ENCODE data around the gene ATXN1.
"Not testable (repeated sequence)": the region's sequence is repeated elsewhere in the genome, so short reads cannot be mapped to it uniquely, and the experiment has no call there.

ATXN1 gene

DNA sequence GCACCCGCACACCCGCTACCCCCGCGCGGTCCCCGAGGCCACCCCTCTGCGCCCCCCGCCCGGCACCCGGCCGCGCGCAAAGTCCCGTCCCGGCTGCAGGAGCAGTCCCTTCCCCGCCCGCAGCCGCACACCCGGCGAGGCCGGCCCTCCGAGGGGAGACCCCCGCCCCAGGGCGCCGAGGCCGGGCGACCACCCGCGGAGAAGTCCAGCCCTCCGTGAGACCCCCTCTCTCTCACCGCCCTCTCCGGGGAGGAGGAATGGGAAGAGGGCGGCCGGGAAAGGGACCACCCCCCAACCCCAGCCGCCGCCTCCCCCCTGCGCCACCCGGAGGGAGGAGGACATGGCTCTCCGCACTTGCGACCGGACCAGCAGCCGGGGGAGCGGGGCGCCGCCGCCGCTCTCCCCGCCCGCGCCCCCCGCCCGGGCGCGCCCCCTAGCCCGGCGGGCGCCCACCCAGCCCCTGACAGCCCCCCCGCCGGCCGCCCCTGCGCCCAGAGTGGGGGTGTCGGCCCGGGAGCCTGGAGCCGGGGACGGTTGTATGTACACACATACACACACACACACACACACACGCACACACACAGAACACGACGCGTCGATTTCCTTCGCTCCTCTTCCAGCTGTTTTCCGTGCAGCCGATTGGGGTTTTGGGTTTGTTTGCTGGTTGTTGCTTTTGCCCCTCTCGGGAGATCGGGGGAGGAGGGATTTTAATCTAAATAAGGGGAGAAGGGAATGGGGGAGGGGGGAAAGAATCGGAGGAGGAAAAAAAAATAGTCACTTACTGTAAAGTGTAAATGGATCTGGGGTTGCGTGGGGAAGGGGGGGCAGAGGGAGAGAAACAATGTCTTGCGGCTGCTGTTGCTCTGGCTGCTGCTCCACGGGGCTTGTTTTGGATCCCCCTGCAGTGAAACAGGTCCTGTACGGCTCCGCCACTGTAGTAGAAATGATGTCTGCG, at the start of gene ATXN1:
Gene ATXN1, minus strand, starts transcription at position 945 of the 955 bp plus-strand sequence.
- peak; percentile 86 for DNase-seq

DNA sequence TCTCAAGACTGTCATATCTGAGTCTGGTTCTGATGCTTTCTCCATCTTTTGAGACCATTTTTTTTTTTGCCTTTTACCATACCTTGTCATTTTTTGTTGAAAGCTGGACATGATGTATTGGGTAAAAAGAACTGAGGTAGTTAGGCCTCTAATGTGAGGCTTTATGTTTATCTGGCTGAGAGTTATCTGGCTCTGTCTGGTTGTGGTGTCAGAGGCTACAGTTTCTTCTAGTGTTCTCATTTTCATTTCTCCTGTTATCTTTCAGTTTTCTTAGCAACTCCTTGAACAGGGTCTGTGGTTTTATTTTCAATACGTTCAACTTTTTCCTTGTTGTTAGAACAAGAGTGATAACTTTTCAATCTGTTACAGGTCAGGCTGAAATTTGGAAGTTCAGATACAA, 49.2 kb upstream of the ATXN1 start:
- DNase-seq: no peak

GRCh38 chr6:16809753-16810358, 48.6 kb upstream of the ATXN1 start:
- no peak for DNase-seq

GRCh38 chr6:16807956-16808355, 46.7 kb upstream of the ATXN1 start:
- DNase-seq: no peak

DNA sequence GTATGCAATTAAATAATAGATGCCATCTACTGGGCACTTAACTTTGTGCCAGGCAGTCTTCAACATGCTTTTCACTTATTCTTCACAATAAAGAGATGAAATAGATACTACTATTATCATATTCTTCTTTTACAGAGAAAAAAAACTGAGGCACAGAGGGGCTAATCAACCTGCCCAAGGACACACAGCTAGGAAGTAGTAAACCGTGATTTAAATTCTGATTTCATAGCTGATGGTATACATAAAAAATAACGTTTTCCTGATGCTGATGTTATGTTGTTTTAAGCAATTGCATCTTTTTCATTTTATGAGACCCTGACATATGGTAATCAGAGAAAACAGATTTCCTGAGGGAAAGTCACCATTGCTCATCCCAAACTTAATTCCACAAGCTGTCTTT, 45.1 kb upstream of the ATXN1 start:
- DNase-seq: peak; percentile 32

DNA sequence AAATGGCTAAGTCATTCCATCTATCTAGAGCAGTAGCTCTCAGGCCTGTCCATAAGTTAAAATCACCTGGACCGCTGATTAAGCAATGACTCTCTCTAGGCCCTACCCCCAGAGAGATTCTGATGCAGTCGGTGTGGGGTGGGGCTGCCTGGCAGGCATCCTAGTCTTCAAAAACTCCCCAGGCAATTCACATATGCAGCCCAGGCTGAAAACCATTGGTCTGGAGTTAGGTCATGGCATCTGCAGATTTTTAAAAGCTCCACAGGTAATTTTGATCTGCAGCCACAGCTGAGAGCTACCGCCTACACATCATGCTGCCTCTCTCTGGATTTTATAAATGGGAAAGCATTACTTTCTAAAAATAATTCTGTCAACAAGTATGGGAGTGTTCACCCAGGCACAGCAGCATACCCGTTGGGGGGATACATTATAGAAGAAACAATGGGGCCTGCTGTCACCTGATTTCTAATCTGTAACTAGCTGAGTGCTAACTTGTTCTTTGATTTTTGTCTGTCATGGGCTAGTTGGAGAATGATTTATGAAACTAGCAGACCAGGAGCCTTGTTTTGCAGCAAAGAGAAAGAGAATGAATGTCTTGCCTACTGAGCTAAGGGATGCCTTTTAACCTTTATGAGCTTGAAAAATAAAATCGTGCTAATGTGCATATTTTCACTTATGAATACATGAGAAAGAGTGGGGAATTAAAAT, 44.1 kb upstream of the ATXN1 start:
- DNase-seq: peak; percentile 98

- DNase-seq: peak; percentile 68
Observed at GRCh38 chr6:16804546-16805242, 43.4 kb upstream of the ATXN1 start.

DNA sequence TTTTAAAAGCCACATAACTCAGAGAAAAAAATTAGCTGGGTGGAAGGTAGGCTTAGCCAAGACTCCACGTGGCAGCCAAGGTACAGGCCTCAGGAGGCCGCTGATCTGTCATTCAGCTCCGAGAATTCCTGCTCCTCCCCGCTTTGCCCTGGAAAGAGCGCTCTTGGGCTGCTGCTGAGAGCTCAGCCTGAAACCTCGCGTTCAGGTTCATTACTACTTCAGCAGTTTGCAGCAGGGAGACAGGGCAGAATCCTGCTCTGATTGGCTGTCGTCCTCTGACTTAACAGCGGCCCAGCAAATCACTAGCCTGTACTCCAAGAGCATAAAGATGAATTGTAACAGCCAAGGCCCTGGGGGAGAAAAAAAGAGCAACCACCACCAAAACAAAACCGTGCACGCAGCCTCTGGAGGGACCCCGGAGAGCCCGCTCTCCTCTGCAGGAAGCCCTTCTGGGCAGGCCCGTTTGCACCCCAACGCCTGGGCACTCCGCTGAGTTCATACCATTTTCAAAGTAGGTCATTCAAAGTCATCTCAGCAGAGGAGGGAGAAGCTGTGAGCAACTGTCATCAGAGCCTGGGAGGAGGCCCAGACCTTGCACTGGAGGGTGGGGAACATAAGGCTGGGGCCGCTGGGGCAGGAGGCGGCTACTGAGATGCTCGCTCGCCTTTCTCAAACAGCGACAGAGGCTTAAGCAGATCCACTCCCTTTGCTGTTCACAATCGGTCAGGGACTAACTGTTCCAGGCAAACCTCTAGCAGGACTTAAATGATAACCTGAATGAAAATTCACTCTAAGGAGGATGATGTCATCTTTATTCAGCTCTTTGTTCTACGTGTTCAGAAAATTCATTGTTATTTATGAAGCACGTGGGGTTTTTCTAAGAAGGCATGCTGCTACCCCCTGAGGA, 42.3 kb upstream of the ATXN1 start:
- peak; percentile 99 for DNase-seq

DNA sequence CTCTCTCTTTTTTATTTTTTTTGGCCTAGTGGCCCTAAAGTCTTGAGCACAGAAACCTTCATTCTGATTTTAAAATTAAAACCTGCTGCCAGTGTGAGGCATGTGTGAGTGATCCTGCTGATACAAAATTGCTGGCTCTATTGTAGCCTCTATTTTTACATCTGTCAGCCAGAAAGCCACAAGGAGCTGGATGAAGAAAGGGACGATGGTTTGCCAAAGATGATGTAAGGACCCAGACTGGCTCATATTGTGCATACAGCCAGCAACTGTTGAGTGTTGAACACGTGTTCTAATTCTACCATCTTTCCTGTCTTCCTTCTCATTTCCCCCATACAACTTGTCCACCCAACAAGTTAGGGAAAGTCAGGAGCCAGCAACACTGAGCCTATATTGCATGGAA, 40.8 kb upstream of the ATXN1 start:
- peak; percentile 84 for DNase-seq

- peak; percentile 33 for DNase-seq
Observed at GRCh38 chr6:16800942-16801341, 39.7 kb upstream of the ATXN1 start.

GRCh38 chr6:16800341-16800740, 39.1 kb upstream of the ATXN1 start:
- peak; percentile 22 for DNase-seq

GRCh38 chr6:16799279-16800193, 38.3 kb upstream of the ATXN1 start:
- peak; percentile 83 for DNase-seq

GRCh38 chr6:16793828-16794412, 32.7 kb upstream of the ATXN1 start:
- no peak for DNase-seq

DNA sequence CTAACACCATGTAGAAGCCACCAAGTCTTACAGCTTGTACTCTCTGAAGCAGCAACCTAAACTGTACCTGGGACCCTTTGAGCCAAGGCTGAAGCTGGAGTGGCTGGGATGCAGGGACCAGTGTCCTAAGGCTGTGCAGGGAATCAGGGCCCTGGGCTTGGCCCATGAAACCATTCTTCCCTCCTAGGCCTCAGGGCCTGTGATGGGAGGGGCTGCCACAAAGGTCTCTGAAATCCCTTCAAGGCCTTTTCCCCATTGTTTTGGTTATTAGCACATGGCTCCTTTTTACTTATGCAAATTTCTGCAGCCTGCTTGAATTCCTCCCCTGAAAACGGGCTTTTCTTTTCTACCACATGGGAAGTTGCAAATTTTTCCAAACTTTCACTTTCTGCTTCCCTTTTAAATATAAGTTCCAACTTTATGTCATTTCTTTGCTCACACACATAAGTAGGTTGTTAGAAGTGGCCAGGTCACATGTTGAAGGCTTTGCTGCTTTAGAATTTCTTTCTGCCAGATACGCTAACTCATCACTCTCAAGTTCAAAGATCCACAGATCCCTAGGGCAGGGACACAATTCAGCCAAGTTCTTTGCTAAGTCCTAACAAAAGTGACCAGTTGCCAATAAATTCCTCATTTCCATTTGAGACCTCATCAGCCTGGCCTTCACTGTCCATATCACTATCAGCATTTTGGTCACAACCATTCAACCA, 28.2 kb upstream of the ATXN1 start:
- no peak for DNase-seq

DNA sequence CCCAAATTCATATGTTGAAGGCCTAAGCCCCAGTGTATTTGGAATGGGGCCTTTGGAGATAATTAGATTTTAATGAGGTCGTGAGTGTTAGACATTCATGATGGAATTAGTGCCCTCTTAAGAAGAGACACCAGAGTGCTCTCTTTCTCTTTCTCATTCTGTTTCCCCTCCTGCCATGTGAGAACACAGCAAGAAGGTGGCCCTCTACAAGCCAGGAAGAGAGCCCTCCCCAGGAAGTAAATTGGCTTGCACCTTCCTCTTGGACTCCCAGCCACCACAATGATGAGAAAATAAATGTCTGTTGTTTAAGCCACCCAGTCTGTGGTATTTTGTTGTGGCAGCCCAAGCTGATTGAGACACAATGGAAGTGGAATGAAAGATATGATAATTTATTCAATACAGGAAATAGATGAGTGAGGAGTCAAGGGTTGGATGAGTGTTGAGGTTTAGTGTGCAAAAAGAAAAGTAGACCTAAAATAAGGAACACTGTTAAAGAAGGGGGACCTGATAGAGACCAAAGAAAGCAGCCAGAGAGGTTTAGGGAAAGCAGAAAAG, 25.9 kb upstream of the ATXN1 start:
- no peak for DNase-seq

GRCh38 chr6:16785496-16785895, 24.2 kb upstream of the ATXN1 start:
- DNase-seq: no peak

- DNase-seq: not testable (repeated sequence)
Observed at GRCh38 chr6:16784957-16785356, 23.7 kb upstream of the ATXN1 start.

GRCh38 chr6:16783952-16784565, 22.8 kb upstream of the ATXN1 start:
- DNase-seq: no peak

GRCh38 chr6:16783509-16783908, 22.2 kb upstream of the ATXN1 start:
- peak; percentile 83 for DNase-seq

Measured in NCI-H69 (cell line).